Testis (tissue), 2 donors: Measurements from ENCODE around the gene CDH13.

Source experiments
- POLR2A ChIP-seq: fragments of 450-650 bp; IDR thresholded peaks from one replicate; pipeline ENCODE4 v1.6.1; 2017; ENCODE audit warnings: antibody characterized with exemption, mild to moderate bottlenecking, moderate library complexity
- TF ChIP-seq, protein P1 (sequence below), 3 experiments: fragments of 450-650 bp in 2 of 3; fragments of 200-600 bp in 1 of 3; sonication (generic) in 1 of 3; IDR thresholded peaks; one replicate each; pipeline ENCODE4 v1.5.1; 2016 to 2019; ENCODE audit warnings: antibody characterized with exemption in 3 of 3, mild to moderate bottlenecking in 2 of 3, moderate library complexity in 1 of 3

DNA sequence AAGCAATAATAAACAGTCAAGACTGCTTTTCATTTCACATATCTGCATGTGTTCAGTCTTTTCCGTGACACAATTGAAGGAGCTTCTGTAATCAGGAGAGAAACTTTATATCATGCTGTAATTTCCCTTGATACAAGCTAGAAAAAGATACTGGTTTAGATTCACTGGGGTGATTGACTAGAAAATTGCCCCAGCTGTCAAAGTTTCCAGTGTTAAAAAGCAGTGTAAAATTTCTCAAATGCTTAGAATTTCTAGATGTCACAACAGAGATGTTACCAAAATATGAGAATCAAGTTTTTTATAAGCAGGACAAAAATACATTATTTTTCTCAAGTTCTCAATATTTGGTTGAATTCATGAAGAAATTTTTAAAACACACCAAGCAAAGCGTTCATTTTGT lies 888.6 kb downstream of the CDH13 start:
- TF ChIP-seq, protein P1, sequence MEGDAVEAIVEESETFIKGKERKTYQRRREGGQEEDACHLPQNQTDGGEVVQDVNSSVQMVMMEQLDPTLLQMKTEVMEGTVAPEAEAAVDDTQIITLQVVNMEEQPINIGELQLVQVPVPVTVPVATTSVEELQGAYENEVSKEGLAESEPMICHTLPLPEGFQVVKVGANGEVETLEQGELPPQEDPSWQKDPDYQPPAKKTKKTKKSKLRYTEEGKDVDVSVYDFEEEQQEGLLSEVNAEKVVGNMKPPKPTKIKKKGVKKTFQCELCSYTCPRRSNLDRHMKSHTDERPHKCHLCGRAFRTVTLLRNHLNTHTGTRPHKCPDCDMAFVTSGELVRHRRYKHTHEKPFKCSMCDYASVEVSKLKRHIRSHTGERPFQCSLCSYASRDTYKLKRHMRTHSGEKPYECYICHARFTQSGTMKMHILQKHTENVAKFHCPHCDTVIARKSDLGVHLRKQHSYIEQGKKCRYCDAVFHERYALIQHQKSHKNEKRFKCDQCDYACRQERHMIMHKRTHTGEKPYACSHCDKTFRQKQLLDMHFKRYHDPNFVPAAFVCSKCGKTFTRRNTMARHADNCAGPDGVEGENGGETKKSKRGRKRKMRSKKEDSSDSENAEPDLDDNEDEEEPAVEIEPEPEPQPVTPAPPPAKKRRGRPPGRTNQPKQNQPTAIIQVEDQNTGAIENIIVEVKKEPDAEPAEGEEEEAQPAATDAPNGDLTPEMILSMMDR (IDR thresholded peaks at IDR 0.05) = no peak
- no peak for TF ChIP-seq POLR2A
